NCI-H1048 (cell line): ENCODE results near the gene CADPS2.
A peak's percentile ranks its signal among the peaks of the same experiment; 100 is the strongest.

Experiments
- DNase-seq: peaks from one replicate; lab custom pipeline; 2025; lab: John Stamatoyannopoulos, UW

Gene CADPS2

GRCh38 chr7:122886357-122887081 lies at the start of gene CADPS2:
CADPS2 (minus strand) TSS chr7:122886460; CDS start chr7:122886337, 123 bp downstream.
- peak; percentile 42 for DNase-seq

- DNase-seq, result no peak
These were observed 49.4 kb upstream of the CADPS2 start for GRCh38 chr7:122935620-122936019.

GRCh38 chr7:122919643-122920181 lies 33.5 kb upstream of the CADPS2 start:
- no peak for DNase-seq

GRCh38 chr7:122914812-122915211 lies 28.6 kb upstream of the CADPS2 start:
- DNase-seq, result no peak

- DNase-seq, result no peak
These were observed 27.3 kb upstream of the CADPS2 start for GRCh38 chr7:122913608-122914007.

GRCh38 chr7:122902751-122903495 lies 16.7 kb upstream of the CADPS2 start:
- no peak for DNase-seq

- DNase-seq, result no peak
These were observed 15.0 kb upstream of the CADPS2 start for GRCh38 chr7:122901250-122901649.

- DNase-seq, result no peak
These were observed 10.2 kb upstream of the CADPS2 start for GRCh38 chr7:122896509-122896908.

GRCh38 chr7:122893486-122893885 lies 7.2 kb upstream of the CADPS2 start:
- no peak for DNase-seq

- DNase-seq, result no peak
These were observed 2.9 kb upstream of the CADPS2 start for GRCh38 chr7:122889116-122889515.

GRCh38 chr7:122887848-122888247 lies 1.6 kb upstream of the CADPS2 start:
- DNase-seq, result no peak

- DNase-seq, result no peak
These were observed 938 bp upstream of the CADPS2 start for GRCh38 chr7:122887198-122887597.

GRCh38 chr7:122885583-122886356 lies 490 bp downstream of the CADPS2 start:
- DNase-seq, result no peak

- peak; percentile 45 for DNase-seq
These were observed 2.1 kb downstream of the CADPS2 start for GRCh38 chr7:122884186-122884585.

- DNase-seq, result no peak
These were observed 3.1 kb downstream of the CADPS2 start for GRCh38 chr7:122883049-122883680.

- DNase-seq, result no peak
These were observed 4.9 kb downstream of the CADPS2 start for GRCh38 chr7:122881324-122881723.

- DNase-seq, result no peak
These were observed 17.0 kb downstream of the CADPS2 start for GRCh38 chr7:122869260-122869659.

- DNase-seq, result no peak
These were observed 18.7 kb downstream of the CADPS2 start for GRCh38 chr7:122867471-122867980.

- DNase-seq, result no peak
These were observed 21.4 kb downstream of the CADPS2 start for GRCh38 chr7:122864838-122865237.

GRCh38 chr7:122864016-122864415 lies 22.2 kb downstream of the CADPS2 start:
- no peak for DNase-seq

GRCh38 chr7:122858320-122858719 lies 27.9 kb downstream of the CADPS2 start:
- no peak for DNase-seq

- no peak for DNase-seq
These were observed 35.7 kb downstream of the CADPS2 start for GRCh38 chr7:122850528-122850927.
